HepG2 (cell line): ENCODE measurements around the gene COA3. TPM values are rescaled to one million over a fixed set of nuclear protein-coding genes. Genes with fewer than 3 reads are reported as not detected.

Experiments used
- BCLAF1 ChIP-seq: fragments of 450-650 bp; IDR thresholded peaks from 2 replicates; pipeline ENCODE4 v1.6.1; 2017; ENCODE audit warnings: mild to moderate bottlenecking
- BHLHE40 ChIP-seq: IDR thresholded peaks from 2 replicates; pipeline ENCODE4 v1.6.1; 2011; ENCODE audit warnings: low read length, improper control_type of control experiment
- CREM ChIP-seq, 2 experiments: sonication (generic) in 1 of 2; formaldehyde crosslinking in 1 of 2; IDR thresholded peaks; 2 replicates each; pipeline versions ENCODE4 v1.4.0 to v1.6.1; 2016 to 2020; ENCODE audit warnings: antibody characterized with exemption in 1 of 2, mild to moderate bottlenecking in 1 of 2, missing genetic modification reagents in 1 of 2
- FOXK1 ChIP-seq: sonication (generic); formaldehyde crosslinking; IDR thresholded peaks from 2 replicates; pipeline ENCODE4 v1.4.0; 2020; ENCODE audit warnings: low read depth, missing genetic modification reagents, borderline replicate concordance
- FOXP1 ChIP-seq, 2 experiments: fragments of 450-650 bp in 1 of 2; IDR thresholded peaks; 2 replicates each; pipeline ENCODE4 v1.6.1; 2017 to 2018; ENCODE audit warnings: antibody characterized with exemption in 1 of 2
- FOXP4 ChIP-seq: sonication (generic); formaldehyde crosslinking; IDR thresholded peaks from 2 replicates; pipeline ENCODE4 v1.4.0; 2020; ENCODE audit warnings: missing genetic modification reagents
- HMG20A ChIP-seq: IDR thresholded peaks from 2 replicates; pipeline ENCODE4 v1.6.1; 2016; ENCODE audit warnings: borderline replicate concordance
- KMT2A ChIP-seq: sonication (generic); formaldehyde crosslinking; IDR thresholded peaks from 2 replicates; pipeline ENCODE4 v1.4.0; 2020; ENCODE audit warnings: missing genetic modification reagents
- MEF2D ChIP-seq: sonication (generic); formaldehyde crosslinking; IDR thresholded peaks from 2 replicates; pipeline ENCODE4 v1.5.1; 2020; ENCODE audit warnings: mild to moderate bottlenecking, missing genetic modification reagents
- MLX ChIP-seq: IDR thresholded peaks from 2 replicates; pipeline ENCODE4 v1.6.1; 2016
- NKX3-1 ChIP-seq: sonication (generic); formaldehyde crosslinking; IDR thresholded peaks from 2 replicates; pipeline ENCODE4 v1.5.0; 2020; ENCODE audit warnings: missing genetic modification reagents
- PAXIP1 ChIP-seq: sonication (generic); formaldehyde crosslinking; conservative IDR thresholded peaks from 2 replicates; pipeline ENCODE4 v1.4.0; 2020; ENCODE audit warnings: mild to moderate bottlenecking, missing genetic modification reagents, moderate library complexity
- POLR2AphosphoS2 ChIP-seq: IDR thresholded peaks from 2 replicates; pipeline ENCODE4 v1.6.1; 2011; ENCODE audit warnings: low read depth, low read length, improper control_type of control experiment
- SAP130 ChIP-seq: IDR thresholded peaks from 2 replicates; pipeline ENCODE4 v1.6.1; 2016; ENCODE audit warnings: low read depth
- SOX6 ChIP-seq, 2 experiments: fragments of 450-650 bp in 1 of 2; sonication (generic) in 1 of 2; formaldehyde crosslinking in 1 of 2; IDR thresholded peaks; 2 replicates each; pipeline versions ENCODE4 v1.4.0 to v1.6.1; 2017 to 2020; ENCODE audit warnings: antibody characterized with exemption in 1 of 2, mild to moderate bottlenecking in 1 of 2, missing genetic modification reagents in 1 of 2
- TFE3 ChIP-seq: IDR thresholded peaks from 2 replicates; pipeline ENCODE4 v1.6.1; 2016
- ZNF180 ChIP-seq: sonication (generic); formaldehyde crosslinking; IDR thresholded peaks from 2 replicates; pipeline ENCODE4 v1.4.0; 2020; ENCODE audit warnings: low read depth, missing genetic modification reagents, borderline replicate concordance
- ZNF496 ChIP-seq: sonication (generic); formaldehyde crosslinking; IDR thresholded peaks from 2 replicates; pipeline ENCODE4 v1.8.1; 2023; ENCODE audit warnings: mild to moderate bottlenecking, moderate library complexity, missing genetic modification reagents; ENCODE audit not compliant: insufficient replicate concordance
- ZNF792 ChIP-seq: IDR thresholded peaks from 2 replicates; pipeline ENCODE4 v1.6.1; 2016
- polyA plus RNA-seq, 8 experiments: library from polyadenylated mRNA; depleted of rRNA in 3 of 8; stranded (reverse) in 7 of 8; unstranded in 1 of 8; fragments of >200 nt; fragmentation: Illumina TruSeq in 4 of 8; extraction: Trizol in 4 of 8; gene quantifications; 2 replicates each; pipeline versions ENCODE4 v1.2.1 to v1.2.3, GENCODE V29; 2011 to 2016; ENCODE audit warnings: low read depth in 4 of 8, missing spikeins in 1 of 8, mixed read lengths in 1 of 8; ENCODE audit not compliant: insufficient read depth in 1 of 8
- total RNA-seq, 5 experiments: library from RNA; depleted of rRNA; stranded (reverse); fragments of >200 nt; fragmentation: Illumina TruSeq; extraction: Trizol; gene quantifications; 2 replicates each; pipeline ENCODE4 v1.2.3, GENCODE V29; 2016; ENCODE audit warnings: low read depth in 1 of 5

COA3 gene
- total and polyA plus RNA-seq, 2 of the 13 experiments (the other 11 are each of a cell fraction or from before 2014, with no cell fraction given): 133 to 202 TPM

DNA sequence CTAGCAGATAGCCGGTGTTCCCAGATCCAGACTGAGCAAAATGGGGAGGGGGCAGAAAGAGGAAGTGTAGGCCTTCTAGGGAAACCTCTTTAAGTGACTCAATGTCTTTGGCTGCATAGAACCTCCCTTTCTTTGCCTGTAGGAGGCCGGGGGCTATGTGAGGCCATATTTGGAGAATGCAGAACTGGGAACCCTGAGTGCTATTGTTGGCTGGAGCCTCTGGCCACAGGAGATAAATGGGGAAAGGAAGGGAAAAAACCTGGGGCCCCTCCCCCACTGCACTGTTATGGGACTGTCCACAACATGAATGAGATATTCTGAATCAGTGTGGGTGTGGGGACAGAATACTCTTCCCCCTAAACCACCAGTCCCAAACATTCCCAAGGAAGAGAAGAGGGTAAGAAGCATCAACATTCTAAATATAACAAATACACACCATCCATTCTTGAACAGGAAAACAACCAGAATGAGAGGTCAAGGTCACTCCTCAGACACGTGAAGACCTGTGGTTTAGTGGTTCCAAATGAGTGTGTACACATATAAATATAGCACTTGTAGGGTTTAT, 22.9 kb downstream of the COA3 start (continued):
- TF ChIP-seq BCLAF1 (no peak), BHLHE40 (peak; percentile 74), PAXIP1 (CRISPR knock-in tag) (0 out of 2 replicates have a peak, but pooled peaks have one; percentile 17), TFE3 (CRISPR knock-in tag) (peak; percentile 49; the same call in 1 of the 2 replicates), MEF2D (CRISPR knock-in tag) (peak; percentile 62; the same call in 1 of the 2 replicates), SOX6 (IDR thresholded peaks at IDR 0.05) (no peak), SOX6 (CRISPR knock-in tag; IDR thresholded peaks at IDR 0.05) (peak; percentile 69; the same call in 1 of the 2 replicates), FOXP4 (CRISPR knock-in tag) (peak; percentile 62), ZNF180 (CRISPR knock-in tag) (no peak), MLX (CRISPR knock-in tag) (peak; percentile 92), ZNF496 (CRISPR knock-in tag) (no peak), CREM (IDR thresholded peaks at IDR 0.05) (peak; percentile 19; the same call in 1 of the 2 replicates), CREM (CRISPR knock-in tag; IDR thresholded peaks at IDR 0.05) (no peak), ZNF792 (no peak), POLR2AphosphoS2 (no peak), FOXP1 (IDR thresholded peaks at IDR 0.05) (no peak), FOXP1 (CRISPR knock-in tag; IDR thresholded peaks at IDR 0.05) (peak; percentile 63; the same call in 1 of the 2 replicates), SAP130 (CRISPR knock-in tag) (peak; percentile 67), NKX3-1 (no peak), FOXK1 (CRISPR knock-in tag) (peak; percentile 52; the same call in 1 of the 2 replicates), HMG20A (peak; percentile 26; the same call in 1 of the 2 replicates), KMT2A (CRISPR knock-in tag) (no peak)
